Sciatic nerve (tissue), 2 donors: ENCODE measurements around the gene FRS3. TPM values are rescaled to one million over a fixed set of nuclear protein-coding genes. Genes with fewer than 3 reads are reported as not detected.
"Not testable (repeated sequence)": the region's sequence is repeated elsewhere in the genome, so short reads cannot be mapped to it uniquely, and the experiment has no call there.

Experiments
- ATAC-seq: fragments of 200-7000 bp; cut with Tn5 transposase; one replicate; pipeline ENCODE4 v1.9.1; 2020; ENCODE audit warnings: mild to moderate bottlenecking, moderate library complexity
- DNase-seq: peaks from one replicate; pipeline ENCODE4 v3.0.0-alpha.2; 2020; ENCODE audit warnings: low spot score
- intact Hi-C: fragments of 100-400 bp; cut with DNase I; formaldehyde crosslinking; loops from one replicate; pipeline ENCODE4 v1.14.2; 2022
- total RNA-seq: library from RNA; stranded (reverse); fragmentation: NEBNext Ultra II Directional; extraction: Animal tissue kit (Norgen Biotek cat#: 25700); gene quantifications from one replicate; pipeline ENCODE4 v1.2.1, GENCODE V29; 2021
- donor health status: DM: no; HTN: no; CAD: no.
- donor health status: DM: no; HTN: no; CAD: no.

Gene FRS3
- total RNA-seq, 1 donor from 2014 or later, result 6.5 TPM

- DNase-seq (no peak), ATAC-seq (no peak)
Measured at GRCh38 chr6:41777551-41778285, 2.0 kb downstream of the FRS3 start.

GRCh38 chr6:41775293-41775882 lies 4.3 kb downstream of the FRS3 start:
- ATAC-seq (no peak), DNase-seq (no peak)
- intact Hi-C loops, result no loop called here

More at GRCh38 chr6:41777551-41778285, 2.0 kb downstream of the FRS3 start:
- intact Hi-C loops, result no loop called here

GRCh38 chr6:41774841-41775240 lies 4.9 kb downstream of the FRS3 start:
- ATAC-seq (no peak), DNase-seq (no peak)
- intact Hi-C loops, result no loop called here

- no peak for DNase-seq
- intact Hi-C loops, result no loop called here
- ATAC-seq, result no peak
Measured at GRCh38 chr6:41771058-41771983, 8.4 kb downstream of the FRS3 start.

GRCh38 chr6:41770381-41771057 lies 9.2 kb downstream of the FRS3 start:
- no peak for DNase-seq
- no peak for ATAC-seq
- intact Hi-C loops, result no loop called here

- no peak for ATAC-seq
- no peak for DNase-seq
- intact Hi-C loops, result no loop called here
Measured at GRCh38 chr6:41769376-41769775, 10.3 kb downstream of the FRS3 start.

GRCh38 chr6:41768545-41769308 lies 11.0 kb downstream of the FRS3 start:
- DNase-seq (no peak), ATAC-seq (no peak)
- intact Hi-C loops, result no loop called here

- no peak for DNase-seq
- peak; percentile 73 for ATAC-seq
- intact Hi-C loops, result no loop called here
Measured at GRCh38 chr6:41767112-41767833, 12.4 kb downstream of the FRS3 start.

GRCh38 chr6:41766043-41766664 lies 13.5 kb downstream of the FRS3 start:
- DNase-seq, intact Hi-C loops, ATAC-seq: not testable (repeated sequence)

- intact Hi-C loops, result no loop called here
- DNase-seq (no peak), ATAC-seq (no peak)
Measured at GRCh38 chr6:41763470-41763869, 16.2 kb downstream of the FRS3 start.

GRCh38 chr6:41759905-41760579 lies 19.7 kb downstream of the FRS3 start:
- intact Hi-C loops, result no loop called here
- no peak for ATAC-seq

GRCh38 chr6:41759106-41759904 lies 20.4 kb downstream of the FRS3 start:
- DNase-seq (no peak), ATAC-seq (no peak)
- intact Hi-C loops, result no loop called here

More at GRCh38 chr6:41759905-41760579, 19.7 kb downstream of the FRS3 start:
- no peak for DNase-seq

GRCh38 chr6:41758641-41759035 lies 21.1 kb downstream of the FRS3 start:
- intact Hi-C loops, result no loop called here
- ATAC-seq (no peak), DNase-seq (no peak)

GRCh38 chr6:41757931-41758640 lies 21.6 kb downstream of the FRS3 start:
- intact Hi-C loops, result no loop called here
- DNase-seq, result no peak
- ATAC-seq, result no peak

- intact Hi-C loops, result no loop called here
- no peak for DNase-seq
- no peak for ATAC-seq
Measured at GRCh38 chr6:41757271-41757670, 22.4 kb downstream of the FRS3 start.

GRCh38 chr6:41756354-41756753 lies 23.3 kb downstream of the FRS3 start:
- ATAC-seq (no peak), DNase-seq (no peak)
- intact Hi-C loops, result no loop called here
